C1 segment of cervical spinal cord (tissue), 14 donors: ENCODE measurements around the gene PPM1F.
"Not testable (repeated sequence)": the region's sequence is repeated elsewhere in the genome, so short reads cannot be mapped to it uniquely, and the experiment has no call there.

Source experiments
- DNase-seq, 14 donors: peaks; one replicate each; lab custom pipeline; 2025; lab: John Stamatoyannopoulos, UW

The PPM1F gene

DNA sequence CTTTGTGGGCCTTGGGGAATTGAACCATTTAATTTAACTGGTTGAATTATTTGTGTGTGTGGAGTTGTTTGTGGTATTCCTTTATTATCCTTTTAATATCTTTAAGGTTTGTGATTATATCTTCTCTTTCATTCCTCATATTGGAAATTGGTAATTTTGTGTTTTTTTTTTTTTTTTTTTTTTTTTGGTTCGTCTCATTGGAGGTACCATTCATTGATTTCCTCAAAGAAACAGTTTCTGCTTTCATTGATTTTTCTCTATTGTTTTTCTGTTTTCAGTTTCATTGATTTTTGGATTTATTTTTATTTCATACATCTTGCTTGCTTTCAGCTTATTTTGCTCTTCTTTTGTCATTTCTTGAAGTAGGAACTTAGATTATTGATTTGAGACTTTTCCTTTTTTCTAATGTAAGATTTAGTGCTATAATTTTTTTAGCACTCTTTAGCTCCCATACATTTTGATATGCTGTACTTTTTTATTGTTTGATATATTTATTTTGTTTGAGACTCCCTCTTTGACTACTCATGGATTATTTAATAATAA is 54.2 kb downstream of the PPM1F start:
- DNase-seq: no peak

DNA sequence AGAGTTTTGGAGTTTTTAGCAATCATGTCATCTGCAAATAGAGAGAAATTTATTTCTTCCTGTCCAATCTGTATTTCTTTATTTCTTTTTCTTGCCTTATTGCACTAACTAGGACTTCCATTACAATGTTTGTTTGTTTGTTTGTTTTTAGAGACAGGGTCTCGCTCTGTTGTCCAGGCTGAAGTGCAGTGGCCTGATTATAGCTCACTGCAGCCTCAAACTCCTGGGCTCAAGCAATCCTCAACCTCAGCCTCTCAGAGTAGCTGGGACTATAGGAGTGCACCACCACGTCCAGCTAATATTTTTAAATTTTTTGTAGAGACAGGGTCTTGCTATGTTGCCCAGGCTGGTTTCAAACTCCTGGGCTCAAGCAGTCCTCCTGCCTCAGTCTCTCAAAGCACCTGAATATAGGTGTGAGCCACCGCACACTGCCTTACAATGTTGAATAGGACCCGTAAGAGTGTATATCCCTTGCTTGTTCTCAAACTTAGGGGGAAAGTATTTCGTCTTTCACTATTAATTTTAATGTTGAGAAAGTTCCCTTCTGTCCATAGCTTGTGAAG is 55.6 kb downstream of the PPM1F start:
- no peak for DNase-seq

DNA sequence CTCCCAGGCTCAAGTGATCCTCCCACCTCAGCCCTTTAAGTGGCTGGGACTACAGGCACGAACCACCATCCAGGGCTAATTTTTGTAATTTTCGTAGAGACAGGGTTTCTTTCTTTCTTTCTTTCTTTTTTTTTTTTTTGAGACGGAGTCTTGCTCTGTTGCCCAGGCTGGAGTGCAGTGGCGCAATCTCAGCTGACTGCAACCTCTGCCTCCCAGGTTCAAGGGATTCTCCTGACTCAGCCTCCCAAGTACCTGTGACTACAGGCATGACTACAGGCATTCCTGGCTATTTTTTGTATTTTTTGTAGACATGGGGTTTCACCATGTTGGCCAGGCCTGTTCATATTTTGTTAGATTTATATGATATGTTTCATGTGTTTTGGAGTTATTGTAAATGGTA is 56.4 kb downstream of the PPM1F start:
- not testable (repeated sequence) for DNase-seq

DNA sequence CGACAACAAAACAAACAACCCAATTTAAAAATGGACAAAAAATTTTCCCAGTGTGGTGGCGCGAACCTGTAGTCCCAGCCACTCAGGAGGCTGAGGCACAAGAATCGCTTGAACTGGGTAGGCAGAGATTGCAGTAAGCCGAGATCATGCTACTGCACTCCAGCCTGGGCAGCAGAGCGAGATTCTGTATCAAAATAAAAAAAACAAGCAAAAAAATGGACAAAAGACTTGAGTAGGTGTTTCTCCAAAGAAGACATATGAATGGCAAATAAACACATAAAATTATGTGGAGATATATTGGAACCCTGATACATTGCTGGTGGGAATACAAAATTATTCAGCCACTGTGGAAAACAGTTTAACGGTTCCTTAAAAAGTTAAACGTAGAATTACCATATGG is 57.8 kb downstream of the PPM1F start:
- no peak for DNase-seq

DNA sequence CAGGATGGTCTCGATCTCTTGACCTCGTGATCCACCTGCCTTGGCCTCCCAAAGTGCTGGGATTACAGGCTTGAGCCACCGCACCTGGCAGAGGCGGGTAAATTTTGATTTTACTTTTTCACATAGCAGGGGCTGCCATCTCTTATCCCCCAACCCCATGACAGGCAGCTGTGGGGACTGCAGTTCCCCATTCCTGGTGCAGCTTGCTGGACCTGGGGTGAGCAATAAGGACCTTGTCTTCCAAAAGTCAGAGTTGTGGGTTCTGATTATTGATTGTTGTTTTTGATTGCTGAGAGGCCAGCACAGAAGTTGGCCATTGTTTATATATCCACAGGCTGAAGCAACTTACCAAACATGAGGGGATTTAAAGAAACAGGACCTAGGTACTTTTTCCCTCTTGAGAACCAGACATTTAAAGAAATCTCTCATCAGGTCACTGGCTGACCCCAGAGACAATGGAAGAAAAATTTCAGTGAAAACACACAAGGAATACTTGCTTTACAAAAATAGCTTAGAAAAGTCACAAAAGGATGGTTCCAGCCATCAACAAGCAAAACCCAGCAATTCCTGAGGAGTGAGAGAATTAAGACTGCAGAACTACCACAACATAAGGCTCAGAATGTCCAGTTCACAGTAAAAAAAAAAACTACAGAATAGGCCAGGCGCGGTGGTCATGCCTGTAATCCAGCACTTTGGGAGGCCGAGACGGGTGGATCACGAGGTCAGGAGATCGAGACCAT is 63.2 kb downstream of the PPM1F start:
- DNase-seq: no peak

DNA sequence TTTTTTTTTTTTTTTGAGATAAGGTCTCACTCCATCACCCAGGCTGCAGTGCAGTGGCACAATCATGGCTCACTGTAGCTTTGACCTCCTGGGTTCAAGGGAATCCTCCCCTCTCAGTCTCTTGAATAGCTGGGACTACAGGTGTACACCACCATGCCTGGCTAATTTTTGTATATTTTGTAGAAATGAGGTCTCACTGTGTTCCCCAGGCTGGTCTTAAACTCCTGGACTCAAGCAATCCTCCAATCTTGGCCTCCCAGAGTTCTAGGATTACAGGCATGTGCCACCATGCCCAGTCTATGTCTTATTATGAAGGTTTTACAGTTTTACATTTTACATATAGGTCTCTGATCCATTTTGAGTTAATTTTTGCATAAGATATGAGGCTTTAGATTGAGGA is 64.8 kb downstream of the PPM1F start:
- DNase-seq: no peak

DNA sequence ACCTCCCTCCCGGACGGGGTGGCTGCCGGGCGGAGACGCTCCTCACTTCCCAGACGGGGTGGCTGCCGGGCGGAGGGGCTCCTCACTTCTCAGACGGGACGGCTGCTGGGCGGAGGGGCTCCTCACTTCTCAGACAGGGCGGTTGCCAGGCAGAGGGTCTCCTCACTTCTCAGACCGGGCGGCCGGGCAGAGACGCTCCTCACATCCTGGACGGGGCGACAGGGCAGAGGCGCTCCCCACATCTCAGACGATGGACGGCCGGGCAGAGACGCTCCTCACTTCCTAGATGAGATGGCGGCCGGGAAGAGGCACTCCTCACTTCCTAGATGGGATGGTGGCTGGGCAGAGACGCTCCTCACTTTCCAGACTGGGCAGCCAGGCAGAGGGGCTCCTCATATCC is 68.7 kb downstream of the PPM1F start:
- DNase-seq: not testable (repeated sequence)

DNA sequence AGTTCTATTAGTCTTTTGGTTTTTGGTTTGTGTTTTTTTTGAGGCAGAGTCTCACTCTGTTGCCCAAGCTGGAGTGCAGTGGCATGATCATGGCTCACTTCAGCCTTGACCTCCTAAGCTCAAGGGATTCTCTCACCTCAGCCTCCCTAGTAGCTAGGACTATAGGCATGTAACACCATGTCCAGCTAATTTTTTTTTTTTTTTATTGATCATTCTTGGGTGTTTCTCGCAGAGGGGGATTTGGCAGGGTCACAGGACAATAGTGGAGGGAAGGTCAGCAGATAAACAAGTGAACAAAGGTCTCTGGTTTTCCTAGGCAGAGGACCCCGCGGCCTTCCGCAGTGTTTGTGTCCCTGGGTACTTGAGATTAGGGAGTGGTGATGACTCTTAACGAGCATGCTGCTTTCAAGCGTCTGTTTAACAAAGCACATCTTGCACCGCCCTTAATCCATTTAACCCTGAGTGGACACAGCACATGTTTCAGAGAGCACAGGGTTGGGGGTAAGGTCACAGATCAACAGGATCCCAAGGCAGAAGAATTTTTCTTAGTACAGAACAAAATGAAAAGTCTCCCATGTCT is 69.8 kb downstream of the PPM1F start:
- not testable (repeated sequence) for DNase-seq

DNA sequence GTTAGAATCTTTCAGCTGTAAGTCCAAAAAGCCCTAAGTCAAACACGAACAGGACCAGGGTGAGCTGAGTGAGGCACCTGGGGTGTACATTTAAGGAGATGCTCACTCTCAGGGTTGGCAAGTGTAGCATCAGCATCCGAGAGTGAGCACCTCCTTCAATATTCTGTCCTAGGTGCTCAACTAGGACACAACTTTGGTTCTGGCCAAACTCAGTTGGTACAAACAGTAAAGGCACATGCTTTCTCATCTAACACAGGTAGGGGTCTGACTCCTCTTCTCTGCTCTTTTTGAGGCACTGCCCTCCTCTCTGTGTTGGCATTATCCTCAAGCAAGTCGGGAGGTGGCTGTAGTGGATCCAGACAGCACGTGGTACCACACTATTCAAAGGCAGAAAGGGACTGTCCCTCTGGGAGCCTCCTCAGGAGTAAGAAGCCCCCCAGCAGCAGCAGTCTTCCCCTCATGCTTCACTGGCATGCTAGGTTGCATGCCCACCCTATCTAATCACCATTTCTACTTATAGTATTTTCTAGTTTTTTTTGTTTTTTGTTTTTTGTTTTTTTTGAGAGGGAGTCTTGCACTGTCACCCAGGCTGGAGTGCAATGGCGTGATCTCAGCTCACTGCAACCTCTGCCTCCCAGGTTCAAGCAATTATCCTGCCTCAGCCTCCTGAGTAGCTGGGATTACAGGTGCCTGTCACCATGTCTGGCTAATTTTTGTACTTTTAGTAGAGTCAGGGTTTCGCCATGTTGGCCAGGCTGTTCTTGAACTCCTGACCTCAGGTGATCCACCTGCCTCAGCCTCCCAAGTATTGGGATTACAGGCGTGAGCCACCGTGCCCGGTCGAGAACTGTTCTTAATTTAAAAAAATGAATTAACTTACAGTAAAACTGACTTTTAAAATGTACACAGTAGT is 70.6 kb downstream of the PPM1F start:
- no peak for DNase-seq

DNA sequence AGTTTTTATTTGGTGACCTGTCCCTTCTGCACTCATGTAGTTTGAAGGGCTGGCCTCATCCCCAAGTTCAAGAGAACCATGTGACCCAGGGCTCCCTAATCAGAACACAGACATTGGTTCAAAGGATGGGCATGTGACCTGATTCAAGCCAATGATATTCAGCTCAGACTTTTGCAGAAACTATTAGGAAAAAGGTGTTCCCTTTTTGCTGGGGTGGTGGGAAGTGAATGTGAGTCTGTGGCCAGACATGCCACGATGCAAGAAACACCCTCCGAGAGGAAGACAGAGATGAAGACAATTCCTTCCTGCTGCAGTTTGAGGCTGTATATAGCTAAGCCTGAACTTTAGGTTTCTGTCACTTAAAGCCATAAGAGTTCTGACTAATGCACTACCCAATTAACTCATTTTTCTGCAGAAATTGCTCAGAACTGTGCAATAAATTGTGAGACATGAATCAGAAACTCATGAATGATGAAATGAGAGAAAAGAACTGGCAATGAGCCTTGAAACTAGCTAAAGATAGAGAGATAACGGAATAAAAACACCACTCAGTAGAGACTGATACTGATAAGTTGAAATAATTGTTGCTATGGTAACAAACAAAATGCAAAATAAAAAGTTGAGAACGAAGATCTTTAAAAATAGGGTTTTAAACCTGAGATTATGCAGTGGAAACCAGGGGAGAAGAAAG is 76.0 kb downstream of the PPM1F start:
- DNase-seq: no peak

DNA sequence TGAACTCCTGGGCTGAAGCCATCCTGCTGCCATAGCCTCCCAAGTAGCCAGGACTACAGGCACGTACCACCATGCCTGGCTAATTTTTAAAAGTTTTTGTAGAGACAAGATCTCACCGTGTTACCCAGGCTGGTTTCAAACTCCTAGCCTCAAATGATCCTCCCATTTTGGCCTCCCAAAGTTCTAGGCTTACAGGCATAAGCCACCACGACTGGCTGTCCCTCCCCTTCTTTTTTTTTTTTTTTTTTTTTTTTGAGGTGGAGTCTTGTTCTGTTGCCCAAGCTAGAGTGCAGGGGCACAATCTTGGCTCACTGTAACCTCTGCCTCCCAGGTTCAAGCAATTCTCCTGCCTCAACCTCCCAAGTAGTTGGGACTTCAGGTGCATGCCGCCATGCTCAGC is 77.7 kb downstream of the PPM1F start:
- not testable (repeated sequence) for DNase-seq

DNA sequence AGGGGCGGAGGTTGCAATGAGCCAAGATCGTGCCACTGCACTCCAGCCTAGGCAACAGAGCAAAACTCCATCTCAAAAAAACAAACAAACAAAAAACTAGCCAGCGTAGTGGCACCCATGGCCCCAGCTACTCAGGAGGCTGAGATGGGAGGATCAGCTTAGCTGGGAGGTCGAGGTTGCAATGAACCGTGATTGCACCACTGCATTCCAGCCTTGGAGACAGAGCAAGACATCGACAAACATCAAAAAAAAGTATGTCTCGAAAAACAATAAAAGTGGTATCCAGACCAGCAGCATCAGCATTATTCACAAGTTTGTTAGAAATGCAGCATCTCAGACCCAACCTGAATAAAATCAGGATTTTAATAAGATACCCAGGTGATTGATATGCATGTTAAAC is 79.0 kb downstream of the PPM1F start:
- no peak for DNase-seq

DNA sequence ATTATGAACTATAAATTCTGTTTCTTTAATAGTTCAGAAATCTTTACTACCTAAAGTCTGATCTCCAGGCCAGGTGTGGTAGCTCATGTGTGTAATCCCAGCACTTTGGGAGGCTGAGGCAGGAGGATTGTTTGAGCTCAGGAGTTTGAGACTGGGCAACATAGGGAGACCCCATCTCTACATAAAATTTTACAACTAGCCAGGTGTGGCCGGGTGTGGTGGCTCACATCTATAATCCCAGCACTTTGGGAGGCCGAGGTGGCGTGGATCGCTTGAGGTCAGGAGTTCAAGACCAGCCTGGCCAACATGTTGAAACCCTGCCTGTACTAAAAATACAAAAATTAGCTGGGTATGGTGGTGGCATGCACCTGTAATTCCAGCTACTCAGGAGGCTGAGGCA is 79.9 kb downstream of the PPM1F start:
- not testable (repeated sequence) for DNase-seq
